DND-41 (cell line): ENCODE data around the gene SLC39A6.

Source experiments
- CTCF ChIP-seq: IDR thresholded peaks from 2 replicates; pipeline ENCODE4 v1.5.1; 2012; ENCODE audit warnings: borderline replicate concordance, low read length, moderate library complexity, mild to moderate bottlenecking; ENCODE audit not compliant: poor library complexity, severe bottlenecking; ENCODE audit errors: extremely low read depth
- EZH2 ChIP-seq: IDR thresholded peaks from 3 replicates; pipeline ENCODE4 v1.6.1; 2012; ENCODE audit warnings: borderline replicate concordance, low read depth, mild to moderate bottlenecking, moderate library complexity, low read length, inconsistent platforms; ENCODE audit not compliant: severe bottlenecking

DNA sequence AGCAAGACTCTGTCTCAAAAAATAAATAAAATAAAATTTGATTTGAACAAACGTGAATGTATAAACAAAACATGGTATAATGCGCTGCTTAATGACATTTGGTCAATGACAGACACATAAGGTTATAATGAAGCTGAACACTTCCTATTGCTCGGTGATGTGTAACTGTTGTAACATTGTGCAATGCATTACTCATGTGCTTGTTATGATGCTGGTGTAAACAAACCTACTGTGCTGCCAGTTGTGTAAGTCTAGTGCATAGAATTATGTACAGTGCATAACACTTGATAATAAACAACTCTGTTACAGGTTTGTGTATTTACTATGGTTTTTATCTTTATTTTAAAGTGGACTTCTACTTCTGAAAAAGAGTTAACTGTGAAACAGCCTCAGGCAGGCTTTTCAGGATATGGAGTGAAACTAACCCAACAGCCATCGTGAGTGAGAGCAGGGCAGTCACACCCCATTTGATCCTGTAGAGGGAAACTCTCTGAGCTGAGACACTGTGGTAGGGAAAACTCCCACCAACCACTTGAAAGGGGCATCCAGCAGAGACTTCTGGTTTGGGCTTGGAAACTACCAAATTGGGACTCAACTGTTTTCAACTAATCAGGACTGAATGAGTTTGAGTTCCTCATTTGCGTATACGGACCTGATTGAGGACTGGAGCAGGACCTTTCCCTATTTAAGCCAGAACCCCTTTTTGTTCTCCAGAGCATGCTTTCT lies 53.1 kb downstream of the SLC39A6 start:
- TF ChIP-seq EZH2 (no peak), CTCF (no peak)
